ENCODE measurements around the gene ZDHHC14. TPM values are rescaled to one million over a fixed set of nuclear protein-coding genes. Genes with fewer than 3 reads are reported as not detected.

Gene ZDHHC14
- total and polyA plus RNA-seq, 4 donors: 4.3 to 18.3 (median 8.9) TPM

- peaks cover 0 to 11% (median 0%) of the 10 kb centered on the region in 3 donors for H3K27me3 ChIP-seq (ENCODE audit: control insufficient read depth in 3 of 3, insufficient read depth in 3 of 3, low read length in 2 of 3)
- TF ChIP-seq CTCF (IDR thresholded peaks at IDR 0.05; ENCODE audit: control extremely low read depth, extremely low read depth): no peak
- H3K4me3 ChIP-seq: no peak overlapping the region
- H3K27ac ChIP-seq (ENCODE audit: low read depth in 1 of 2, low read length in 1 of 2): no peak overlapping the region
- ATAC-seq (ENCODE audit: insufficient read depth, low FRiP score): no peak
- H3K4me1 ChIP-seq (ENCODE audit: control insufficient read depth in 5 of 5, insufficient read depth in 5 of 5, low read length in 5 of 5): peaks cover 0 to 31% (median 8%) of the 10 kb centered on the region in 5 donors
- 97 to 98% methylated on average over 37 of the region's 37 CpGs for WGBS, 2 donors
- no peaks in the 10 kb centered on the region for H3K9me3 ChIP-seq (ENCODE audit: control insufficient read depth in 4 of 4, insufficient read depth in 3 of 4, low read length in 3 of 4)
- no peak for DNase-seq
- H3K36me3 ChIP-seq (ENCODE audit: control insufficient read depth in 4 of 4, insufficient read depth in 4 of 4, low read length in 4 of 4): peaks cover 0 to 10% (median 5%) of the 10 kb centered on the region in 4 donors
- no peak overlapping the region for H3K9ac ChIP-seq (ENCODE audit: insufficient read depth in 1 of 2, low read length in 2 of 2)
These were observed 291.9 kb downstream of the ZDHHC14 start for GRCh38 chr6:157672726-157673412.

GRCh38 chr6:157673596-157673995 lies 292.6 kb downstream of the ZDHHC14 start:
- Histone ChIP-seq H3K36me3 (ENCODE audit: control insufficient read depth in 4 of 4, insufficient read depth in 4 of 4, low read length in 4 of 4) (peaks cover 0 to 10% (median 7%) of the 10 kb centered on the region in 4 donors), H3K4me1 (ENCODE audit: control insufficient read depth in 5 of 5, insufficient read depth in 5 of 5, low read length in 5 of 5) (peaks cover 0 to 28% (median 8%) of the 10 kb centered on the region in 5 donors), H3K27ac (ENCODE audit: low read depth in 1 of 2, low read length in 1 of 2) (no peak overlapping the region), H3K27me3 (ENCODE audit: control insufficient read depth in 3 of 3, insufficient read depth in 3 of 3, low read length in 2 of 3) (peaks cover 0 to 16% (median 0%) of the 10 kb centered on the region in 3 donors), H3K9me3 (ENCODE audit: control insufficient read depth in 4 of 4, insufficient read depth in 3 of 4, low read length in 3 of 4) (no peaks in the 10 kb centered on the region), H3K4me3 (no peak overlapping the region), H3K9ac (ENCODE audit: insufficient read depth in 1 of 2, low read length in 2 of 2) (no peak overlapping the region)
- TF ChIP-seq CTCF (IDR thresholded peaks at IDR 0.05; ENCODE audit: control extremely low read depth, extremely low read depth): no peak
- DNase-seq (no peak), ATAC-seq (ENCODE audit: insufficient read depth, low FRiP score) (no peak)
- WGBS, 2 donors: 88 to 93% methylated on average over 15 of the region's 15 CpGs

GRCh38 chr6:157674061-157674460 lies 293.1 kb downstream of the ZDHHC14 start:
- WGBS, 2 donors: 92 to 93% methylated on average over 8 of the region's 8 CpGs
- TF ChIP-seq CTCF (IDR thresholded peaks at IDR 0.05; ENCODE audit: control extremely low read depth, extremely low read depth): no peak
- Histone ChIP-seq H3K27me3 (ENCODE audit: control insufficient read depth in 3 of 3, insufficient read depth in 3 of 3, low read length in 2 of 3) (peaks cover 0 to 16% (median 0%) of the 10 kb centered on the region in 3 donors), H3K4me3 (no peak overlapping the region), H3K4me1 (ENCODE audit: control insufficient read depth in 5 of 5, insufficient read depth in 5 of 5, low read length in 5 of 5) (peaks cover 0 to 25% (median 8%) of the 10 kb centered on the region in 5 donors), H3K27ac (ENCODE audit: low read depth in 1 of 2, low read length in 1 of 2) (no peak overlapping the region), H3K36me3 (ENCODE audit: control insufficient read depth in 4 of 4, insufficient read depth in 4 of 4, low read length in 4 of 4) (peaks cover 0 to 10% (median 7%) of the 10 kb centered on the region in 4 donors), H3K9me3 (ENCODE audit: control insufficient read depth in 4 of 4, insufficient read depth in 3 of 4, low read length in 3 of 4) (no peaks in the 10 kb centered on the region), H3K9ac (ENCODE audit: insufficient read depth in 1 of 2, low read length in 2 of 2) (no peak overlapping the region)
- DNase-seq (no peak), ATAC-seq (ENCODE audit: insufficient read depth, low FRiP score) (no peak)

All from lung (tissue), 12 donors.